ENCODE data around the gene STAG3.
"Not testable (repeated sequence)": the region's sequence is repeated elsewhere in the genome, so short reads cannot be mapped to it uniquely, and the experiment has no call there.

The STAG3 gene

GRCh38 chr7:100173806-100174495, 3.8 kb upstream of the STAG3 start:
- DNase-seq, result no peak

GRCh38 chr7:100174582-100174981, 3.1 kb upstream of the STAG3 start:
- DNase-seq, result no peak

- DNase-seq, result no peak
These were observed 2.3 kb upstream of the STAG3 start for GRCh38 chr7:100175296-100175935.

GRCh38 chr7:100176096-100177044, 1.3 kb upstream of the STAG3 start:
- no peak for DNase-seq

- DNase-seq, result not testable (repeated sequence)
These were observed 2.4 kb downstream of the STAG3 start for GRCh38 chr7:100180084-100180483.

- not testable (repeated sequence) for DNase-seq
These were observed 4.9 kb downstream of the STAG3 start for GRCh38 chr7:100182616-100183015.

- not testable (repeated sequence) for DNase-seq
These were observed 5.4 kb downstream of the STAG3 start for GRCh38 chr7:100183090-100183489.

GRCh38 chr7:100185726-100186125, 8.0 kb downstream of the STAG3 start:
- no peak for DNase-seq

- no peak for DNase-seq
These were observed 11.3 kb downstream of the STAG3 start for GRCh38 chr7:100189061-100189460.

GRCh38 chr7:100190048-100190711, 12.5 kb downstream of the STAG3 start:
- no peak for DNase-seq

GRCh38 chr7:100191775-100192174, 14.1 kb downstream of the STAG3 start:
- DNase-seq, result no peak

- not testable (repeated sequence) for DNase-seq
These were observed 14.7 kb downstream of the STAG3 start for GRCh38 chr7:100192281-100192862.

- no peak for DNase-seq
These were observed 15.3 kb downstream of the STAG3 start for GRCh38 chr7:100192969-100193368.

- DNase-seq, result no peak
These were observed 17.5 kb downstream of the STAG3 start for GRCh38 chr7:100195222-100195621.

GRCh38 chr7:100195901-100196322, 18.2 kb downstream of the STAG3 start:
- DNase-seq, result not testable (repeated sequence)

- no peak for DNase-seq
These were observed 20.5 kb downstream of the STAG3 start for GRCh38 chr7:100198266-100198665.

GRCh38 chr7:100200693-100201092, 23.0 kb downstream of the STAG3 start:
- DNase-seq, result no peak

- no peak for DNase-seq
These were observed 26.7 kb downstream of the STAG3 start for GRCh38 chr7:100204454-100204853.

- no peak for DNase-seq
These were observed 31.2 kb downstream of the STAG3 start for GRCh38 chr7:100208911-100209408.

- no peak for DNase-seq
These were observed 31.8 kb downstream of the STAG3 start for GRCh38 chr7:100209493-100209892.

- DNase-seq, result no peak
These were observed 33.1 kb downstream of the STAG3 start for GRCh38 chr7:100210805-100211204.

GRCh38 chr7:100211342-100211780, 33.6 kb downstream of the STAG3 start:
- DNase-seq, result no peak

Measured in NCI-H226 (cell line).